ENCODE measurements around the gene NRP2. TPM values are rescaled to one million over a fixed set of nuclear protein-coding genes. Genes with fewer than 3 reads are reported as not detected.

The NRP2 gene
- total RNA-seq, 1 donor from 2014 or later = 31.8 TPM

DNA sequence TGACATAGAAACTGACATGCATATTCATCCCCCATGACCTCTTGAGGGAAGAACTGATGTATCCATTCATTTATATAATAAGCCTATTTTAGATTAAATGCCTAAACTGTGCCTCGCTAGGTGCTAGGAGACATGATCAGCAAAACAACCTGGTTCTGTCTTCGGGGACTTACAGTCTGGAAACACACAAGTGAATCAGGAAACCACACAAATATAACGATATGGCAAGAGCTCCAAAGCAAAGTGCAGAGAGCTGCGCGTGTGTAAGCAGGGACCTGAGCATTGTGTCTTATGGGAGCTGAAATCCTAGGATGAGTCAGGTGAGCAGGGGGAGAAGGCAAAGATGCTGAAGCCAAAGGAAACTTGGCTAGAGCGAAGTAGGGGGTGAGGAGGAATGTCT, 120.6 kb downstream of the NRP2 start:
- Histone ChIP-seq H3K27ac (ENCODE audit: low read depth, low read length) (no peak overlapping the region), H3K36me3 (ENCODE audit: control insufficient read depth in 3 of 3, insufficient read depth in 3 of 3, low read length in 3 of 3) (no peaks in the 10 kb centered on the region), H3K9ac (ENCODE audit: low read depth in 1 of 3, low read length in 3 of 3) (no peak overlapping the region), H3K9me3 (ENCODE audit: control insufficient read depth in 3 of 3, low read length in 3 of 3) (peaks cover 0 to 6% (median 0%) of the 10 kb centered on the region in 3 donors), H3K27me3 (ENCODE audit: control insufficient read depth in 3 of 3, insufficient read depth in 3 of 3, low read length in 3 of 3) (peaks cover 0 to 14% (median 2%) of the 10 kb centered on the region in 3 donors), H3K4me3 (ENCODE audit: low read length in 3 of 3) (no peak overlapping the region), H3K4me1 (ENCODE audit: control insufficient read depth in 3 of 3, insufficient read depth in 3 of 3, low read length in 3 of 3) (no peaks in the 10 kb centered on the region)

DNA sequence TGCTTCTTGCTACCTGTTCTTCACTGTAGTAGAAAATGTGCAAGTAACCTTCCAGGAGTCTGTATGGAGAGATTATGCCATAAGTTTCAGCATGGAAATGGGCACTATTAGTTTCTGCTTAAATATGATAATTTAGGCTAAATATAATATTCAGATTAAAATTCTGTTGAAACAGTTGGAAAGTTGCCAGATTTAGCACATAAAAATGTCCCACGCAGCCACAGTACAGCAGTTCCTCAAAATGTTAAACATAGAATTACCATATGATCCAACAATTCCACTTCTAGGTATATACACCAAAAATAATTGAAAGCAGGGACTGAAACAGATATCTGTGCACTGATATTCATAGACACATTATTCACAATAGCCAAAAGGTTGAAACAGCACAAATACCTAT, 121.2 kb downstream of the NRP2 start:
- no peak overlapping the region for H3K4me3 ChIP-seq (ENCODE audit: low read length in 3 of 3)
- no peak overlapping the region for H3K9ac ChIP-seq (ENCODE audit: low read depth in 1 of 3, low read length in 3 of 3)
- H3K36me3 ChIP-seq (ENCODE audit: control insufficient read depth in 3 of 3, insufficient read depth in 3 of 3, low read length in 3 of 3) = no peaks in the 10 kb centered on the region
- no peak overlapping the region for H3K27ac ChIP-seq (ENCODE audit: low read depth, low read length)
- H3K4me1 ChIP-seq (ENCODE audit: control insufficient read depth in 3 of 3, insufficient read depth in 3 of 3, low read length in 3 of 3) = peaks cover 2 to 3% (median 3%) of the 10 kb centered on the region in 3 donors
- peaks cover 0 to 3% (median 0%) of the 10 kb centered on the region in 3 donors for H3K9me3 ChIP-seq (ENCODE audit: control insufficient read depth in 3 of 3, low read length in 3 of 3)
- H3K27me3 ChIP-seq (ENCODE audit: control insufficient read depth in 3 of 3, insufficient read depth in 3 of 3, low read length in 3 of 3) = peaks cover 0 to 14% (median 2%) of the 10 kb centered on the region in 3 donors

DNA sequence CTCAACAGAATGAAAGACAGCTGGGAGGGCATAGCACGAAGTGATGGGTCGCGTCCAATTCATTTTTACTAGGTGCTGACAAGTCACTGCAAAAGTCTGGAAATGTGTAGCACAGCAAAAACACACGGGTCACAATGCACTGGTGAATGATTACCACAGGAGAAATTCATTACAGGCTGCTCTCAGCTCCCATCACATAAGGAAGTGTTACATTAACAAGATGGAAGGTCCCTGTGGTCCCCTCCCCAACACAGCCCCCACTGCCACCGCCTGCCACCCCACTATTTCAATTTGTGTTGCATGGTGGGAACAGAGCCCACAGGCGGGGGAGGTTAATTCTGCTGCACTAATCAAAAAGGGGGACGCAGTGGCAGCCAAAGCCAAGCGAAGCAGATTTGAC, 122.8 kb downstream of the NRP2 start:
- Histone ChIP-seq H3K36me3 (ENCODE audit: control insufficient read depth in 3 of 3, insufficient read depth in 3 of 3, low read length in 3 of 3) (no peaks in the 10 kb centered on the region), H3K9me3 (ENCODE audit: control insufficient read depth in 3 of 3, low read length in 3 of 3) (no peaks in the 10 kb centered on the region), H3K27me3 (ENCODE audit: control insufficient read depth in 3 of 3, insufficient read depth in 3 of 3, low read length in 3 of 3) (peaks cover 0 to 14% (median 2%) of the 10 kb centered on the region in 3 donors), H3K4me3 (ENCODE audit: low read length in 3 of 3) (no peak overlapping the region), H3K4me1 (ENCODE audit: control insufficient read depth in 3 of 3, insufficient read depth in 3 of 3, low read length in 3 of 3) (peaks cover 2 to 4% (median 3%) of the 10 kb centered on the region in 3 donors), H3K9ac (ENCODE audit: low read depth in 1 of 3, low read length in 3 of 3) (no peak overlapping the region), H3K27ac (ENCODE audit: low read depth, low read length) (no peak overlapping the region)

DNA sequence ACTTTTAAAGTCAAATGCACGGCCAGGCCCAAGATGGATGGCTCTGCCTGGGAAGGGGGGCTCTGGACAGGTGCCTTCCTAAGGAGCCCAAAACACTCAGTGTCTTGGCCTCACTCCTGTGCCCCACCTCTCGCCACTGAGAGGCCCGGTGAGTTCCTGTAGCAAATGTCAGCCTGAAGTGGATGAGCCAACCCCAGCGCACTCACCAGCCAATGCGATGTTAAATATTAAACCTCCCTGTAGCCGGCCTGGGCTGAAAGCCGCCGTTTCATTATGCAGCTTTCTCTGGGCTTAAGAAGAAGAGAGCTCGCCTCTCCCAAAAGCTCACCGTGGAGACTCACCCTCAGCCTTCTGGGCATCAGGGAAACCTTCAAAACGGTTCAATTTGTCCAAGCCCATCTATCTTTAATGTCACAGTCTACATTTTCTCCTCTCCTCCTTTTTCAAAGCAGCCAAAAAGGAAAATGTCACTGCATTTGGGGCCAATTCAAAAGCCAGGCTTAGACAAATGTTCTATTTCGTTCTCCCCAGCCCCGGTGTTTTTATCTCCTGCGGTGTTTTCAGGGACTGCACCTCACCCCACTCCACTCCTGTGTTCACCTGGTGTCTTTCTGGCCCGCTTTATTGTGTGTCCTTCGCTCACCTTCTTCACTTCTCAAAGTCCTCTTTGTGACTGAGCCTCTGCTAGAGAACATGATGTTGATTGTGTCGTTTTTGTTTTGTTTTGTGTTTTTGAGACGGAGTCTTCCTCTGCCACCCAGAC, 124.0 kb downstream of the NRP2 start:
- Histone ChIP-seq H3K9ac (ENCODE audit: low read depth in 1 of 3, low read length in 3 of 3) (no peak overlapping the region), H3K4me1 (ENCODE audit: control insufficient read depth in 3 of 3, insufficient read depth in 3 of 3, low read length in 3 of 3) (peaks cover 2 to 4% (median 3%) of the 10 kb centered on the region in 3 donors), H3K9me3 (ENCODE audit: control insufficient read depth in 3 of 3, low read length in 3 of 3) (no peaks in the 10 kb centered on the region), H3K27me3 (ENCODE audit: control insufficient read depth in 3 of 3, insufficient read depth in 3 of 3, low read length in 3 of 3) (peaks cover 0 to 14% (median 2%) of the 10 kb centered on the region in 3 donors), H3K27ac (ENCODE audit: low read depth, low read length) (no peak overlapping the region), H3K4me3 (ENCODE audit: low read length in 3 of 3) (no peak overlapping the region), H3K36me3 (ENCODE audit: control insufficient read depth in 3 of 3, insufficient read depth in 3 of 3, low read length in 3 of 3) (no peaks in the 10 kb centered on the region)

DNA sequence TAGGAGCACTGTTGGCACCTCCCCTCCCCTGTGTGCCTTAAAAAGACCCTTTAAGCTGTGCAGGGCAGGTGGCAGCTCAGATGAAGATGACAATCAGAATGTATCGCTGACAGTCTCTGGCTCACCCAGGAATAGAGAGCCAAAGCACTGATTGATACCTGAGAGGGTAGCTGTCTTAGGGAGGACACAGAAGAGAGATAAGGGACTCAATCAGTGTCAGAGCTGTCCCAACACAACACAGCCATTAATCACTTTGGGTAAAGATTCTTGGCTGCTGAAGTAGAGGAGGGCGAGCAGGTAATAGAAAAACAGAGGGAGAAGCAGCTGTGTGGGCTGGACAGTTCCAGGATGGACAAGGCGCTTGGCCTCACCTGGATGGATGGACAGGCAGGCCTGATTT, 124.9 kb downstream of the NRP2 start:
- Histone ChIP-seq H3K4me3 (ENCODE audit: low read length in 3 of 3) (no peak overlapping the region), H3K27ac (ENCODE audit: low read depth, low read length) (no peak overlapping the region), H3K4me1 (ENCODE audit: control insufficient read depth in 3 of 3, insufficient read depth in 3 of 3, low read length in 3 of 3) (peaks cover 2 to 4% (median 3%) of the 10 kb centered on the region in 3 donors), H3K9ac (ENCODE audit: low read depth in 1 of 3, low read length in 3 of 3) (no peak overlapping the region), H3K27me3 (ENCODE audit: control insufficient read depth in 3 of 3, insufficient read depth in 3 of 3, low read length in 3 of 3) (peaks cover 0 to 14% (median 2%) of the 10 kb centered on the region in 3 donors), H3K9me3 (ENCODE audit: control insufficient read depth in 3 of 3, low read length in 3 of 3) (no peaks in the 10 kb centered on the region), H3K36me3 (ENCODE audit: control insufficient read depth in 3 of 3, insufficient read depth in 3 of 3, low read length in 3 of 3) (no peaks in the 10 kb centered on the region)

DNA sequence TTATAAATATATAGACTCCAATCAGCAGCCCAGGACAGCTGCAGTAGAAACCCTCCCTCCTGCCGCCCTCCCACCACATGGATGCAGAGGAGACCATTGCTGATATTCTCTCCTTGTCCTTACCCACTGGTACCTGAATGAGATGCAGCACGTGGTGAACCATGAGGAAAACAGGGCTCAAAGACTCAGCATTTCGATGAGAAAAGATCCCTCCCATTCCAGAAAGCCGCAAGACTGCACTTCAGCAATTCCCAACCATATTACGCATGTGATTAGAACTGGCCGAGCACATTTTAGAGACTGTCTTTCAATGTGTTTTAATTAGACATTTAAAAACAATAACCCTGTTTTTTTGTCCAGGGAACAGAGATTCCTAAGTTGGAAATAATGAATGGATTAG, 125.5 kb downstream of the NRP2 start:
- peaks cover 0 to 14% (median 2%) of the 10 kb centered on the region in 3 donors for H3K27me3 ChIP-seq (ENCODE audit: control insufficient read depth in 3 of 3, insufficient read depth in 3 of 3, low read length in 3 of 3)

DNA sequence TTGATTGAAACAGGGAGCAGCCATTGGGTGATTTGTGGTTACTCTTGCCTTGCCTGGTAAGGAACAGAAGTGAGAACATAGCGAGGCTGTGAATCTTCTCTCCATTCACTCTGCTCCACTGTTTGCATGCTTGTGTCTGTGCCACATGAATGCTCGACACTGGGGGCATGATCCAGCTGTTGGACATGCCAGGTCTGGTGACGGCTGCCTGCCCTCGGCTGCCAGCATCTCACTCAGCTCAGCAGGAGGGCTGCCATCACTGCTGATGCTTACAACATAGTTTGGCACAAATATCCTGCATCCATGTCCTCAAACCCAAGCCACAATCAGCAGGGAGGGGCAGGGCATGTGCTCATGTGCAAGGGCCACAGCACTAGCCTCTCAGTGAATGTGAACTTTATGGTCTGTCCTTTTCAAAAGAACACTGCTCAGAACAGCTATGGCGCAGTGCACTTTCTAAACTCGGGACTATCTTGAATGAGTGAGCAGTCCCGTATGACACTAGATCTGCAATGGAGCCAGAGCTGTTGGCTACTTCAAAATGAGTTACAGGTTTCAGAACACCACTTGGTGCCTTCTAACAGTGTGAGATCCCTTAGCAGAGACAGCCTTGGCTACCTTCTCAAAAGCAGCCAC, 126.3 kb downstream of the NRP2 start:
- no peak overlapping the region for H3K9ac ChIP-seq (ENCODE audit: low read depth in 1 of 3, low read length in 3 of 3)
- H3K36me3 ChIP-seq (ENCODE audit: control insufficient read depth in 3 of 3, insufficient read depth in 3 of 3, low read length in 3 of 3) = no peaks in the 10 kb centered on the region
- H3K4me3 ChIP-seq (ENCODE audit: low read length in 3 of 3) = no peak overlapping the region
- no peaks in the 10 kb centered on the region for H3K9me3 ChIP-seq (ENCODE audit: control insufficient read depth in 3 of 3, low read length in 3 of 3)
- no peak overlapping the region for H3K27ac ChIP-seq (ENCODE audit: low read depth, low read length)
- peaks cover 2 to 4% (median 3%) of the 10 kb centered on the region in 3 donors for H3K4me1 ChIP-seq (ENCODE audit: control insufficient read depth in 3 of 3, insufficient read depth in 3 of 3, low read length in 3 of 3)
- H3K27me3 ChIP-seq (ENCODE audit: control insufficient read depth in 3 of 3, insufficient read depth in 3 of 3, low read length in 3 of 3) = peaks cover 0 to 10% (median 2%) of the 10 kb centered on the region in 3 donors

More for the DNA sequence above, 125.5 kb downstream of the NRP2 start:
- Histone ChIP-seq H3K9ac (ENCODE audit: low read depth in 1 of 3, low read length in 3 of 3) (no peak overlapping the region), H3K27ac (ENCODE audit: low read depth, low read length) (no peak overlapping the region), H3K36me3 (ENCODE audit: control insufficient read depth in 3 of 3, insufficient read depth in 3 of 3, low read length in 3 of 3) (no peaks in the 10 kb centered on the region), H3K4me3 (ENCODE audit: low read length in 3 of 3) (no peak overlapping the region), H3K4me1 (ENCODE audit: control insufficient read depth in 3 of 3, insufficient read depth in 3 of 3, low read length in 3 of 3) (peaks cover 2 to 4% (median 3%) of the 10 kb centered on the region in 3 donors), H3K9me3 (ENCODE audit: control insufficient read depth in 3 of 3, low read length in 3 of 3) (no peaks in the 10 kb centered on the region)

DNA sequence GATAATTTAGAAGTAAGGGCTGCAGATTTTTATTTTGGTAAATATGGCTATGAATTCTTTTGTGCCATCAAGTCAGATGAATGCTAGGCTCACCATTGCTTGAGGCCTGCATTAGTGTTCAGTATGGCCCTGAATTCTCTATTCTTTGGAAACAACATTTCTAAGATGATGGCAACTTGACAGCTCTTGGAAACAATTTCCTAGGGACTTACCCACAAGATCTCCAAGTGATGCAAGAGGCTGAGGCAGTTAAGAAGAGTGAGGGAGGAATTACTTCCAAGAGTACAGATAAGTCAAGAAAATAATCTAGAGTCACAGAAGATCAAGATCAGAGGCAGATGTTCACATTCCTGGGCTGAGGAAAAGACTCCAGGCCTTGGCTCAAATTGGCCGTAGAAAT, 129.1 kb downstream of the NRP2 start:
- H3K27me3 ChIP-seq (ENCODE audit: control insufficient read depth in 3 of 3, insufficient read depth in 3 of 3, low read length in 3 of 3) = peaks cover 0 to 4% (median 0%) of the 10 kb centered on the region in 3 donors
- H3K4me1 ChIP-seq (ENCODE audit: control insufficient read depth in 3 of 3, insufficient read depth in 3 of 3, low read length in 3 of 3) = peaks cover 2 to 4% (median 3%) of the 10 kb centered on the region in 3 donors
- H3K9me3 ChIP-seq (ENCODE audit: control insufficient read depth in 3 of 3, low read length in 3 of 3) = no peaks in the 10 kb centered on the region
- H3K9ac ChIP-seq (ENCODE audit: low read depth in 1 of 3, low read length in 3 of 3) = no peak overlapping the region
- no peaks in the 10 kb centered on the region for H3K36me3 ChIP-seq (ENCODE audit: control insufficient read depth in 3 of 3, insufficient read depth in 3 of 3, low read length in 3 of 3)
- no peak overlapping the region for H3K4me3 ChIP-seq (ENCODE audit: low read length in 3 of 3)
- H3K27ac ChIP-seq (ENCODE audit: low read depth, low read length) = no peak overlapping the region

DNA sequence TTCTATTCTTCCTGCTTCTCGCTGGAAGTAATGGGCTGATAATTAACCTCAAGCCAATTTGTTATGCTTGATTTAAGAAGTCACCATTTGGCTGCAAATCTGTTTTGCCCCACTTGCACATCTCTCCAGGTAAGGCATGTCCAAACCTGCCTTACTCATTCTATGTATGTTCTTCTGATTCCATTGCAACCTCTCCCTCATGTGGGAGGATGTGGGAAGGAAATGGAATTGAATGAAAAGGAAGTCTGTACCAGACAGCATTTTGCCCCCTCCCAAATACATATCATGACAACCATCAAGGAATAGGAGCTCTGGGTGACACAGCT, 131.7 kb downstream of the NRP2 start:
- no peak overlapping the region for H3K9ac ChIP-seq (ENCODE audit: low read depth in 1 of 3, low read length in 3 of 3)
- H3K36me3 ChIP-seq (ENCODE audit: control insufficient read depth in 3 of 3, insufficient read depth in 3 of 3, low read length in 3 of 3) = no peaks in the 10 kb centered on the region
- no peak overlapping the region for H3K27ac ChIP-seq (ENCODE audit: low read depth, low read length)
- no peaks in the 10 kb centered on the region for H3K27me3 ChIP-seq (ENCODE audit: control insufficient read depth in 3 of 3, insufficient read depth in 3 of 3, low read length in 3 of 3)
- no peaks in the 10 kb centered on the region for H3K4me1 ChIP-seq (ENCODE audit: control insufficient read depth in 3 of 3, insufficient read depth in 3 of 3, low read length in 3 of 3)
- no peaks in the 10 kb centered on the region for H3K9me3 ChIP-seq (ENCODE audit: control insufficient read depth in 3 of 3, low read length in 3 of 3)
- no peak overlapping the region for H3K4me3 ChIP-seq (ENCODE audit: low read length in 3 of 3)

DNA sequence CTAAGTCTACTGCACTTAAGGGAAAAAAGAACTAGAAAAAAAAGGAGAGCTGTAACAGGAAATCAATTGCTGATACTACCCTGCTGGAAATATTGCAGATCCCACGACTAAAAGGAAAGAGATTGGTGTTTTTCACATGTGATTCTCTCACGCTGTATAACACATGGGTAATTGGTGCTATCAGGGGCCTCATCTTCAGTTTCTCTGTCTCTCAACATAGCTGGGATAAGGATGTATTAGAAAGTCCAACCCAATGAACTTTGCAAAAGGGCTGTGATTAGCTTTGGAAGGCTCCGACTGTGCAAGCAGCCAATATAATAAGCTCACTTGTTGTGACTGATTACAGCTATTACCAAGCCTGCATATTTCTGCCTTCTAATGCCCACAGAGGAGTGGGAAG, 133.4 kb downstream of the NRP2 start:
- no peaks in the 10 kb centered on the region for H3K27me3 ChIP-seq (ENCODE audit: control insufficient read depth in 3 of 3, insufficient read depth in 3 of 3, low read length in 3 of 3)
- no peak overlapping the region for H3K27ac ChIP-seq (ENCODE audit: low read depth, low read length)
- no peak overlapping the region for H3K9ac ChIP-seq (ENCODE audit: low read depth in 1 of 3, low read length in 3 of 3)
- no peaks in the 10 kb centered on the region for H3K9me3 ChIP-seq (ENCODE audit: control insufficient read depth in 3 of 3, low read length in 3 of 3)
- no peaks in the 10 kb centered on the region for H3K36me3 ChIP-seq (ENCODE audit: control insufficient read depth in 3 of 3, insufficient read depth in 3 of 3, low read length in 3 of 3)
- H3K4me1 ChIP-seq (ENCODE audit: control insufficient read depth in 3 of 3, insufficient read depth in 3 of 3, low read length in 3 of 3) = no peaks in the 10 kb centered on the region
- no peak overlapping the region for H3K4me3 ChIP-seq (ENCODE audit: low read length in 3 of 3)
